ENCODE results near the gene DGKD. TPM values are rescaled to one million over a fixed set of nuclear protein-coding genes. Genes with fewer than 3 reads are reported as not detected.
A peak's percentile ranks its signal among the peaks of the same experiment; 100 is the strongest.

DGKD gene
- total RNA-seq, 6 experiments from 2014 or later = 6.5 to 16.6 (median 14.2) TPM

GRCh38 chr2:233458826-233459225 lies 104.5 kb downstream of the DGKD start:
- H3K27ac ChIP-seq = no peak overlapping the region
- no peaks in the 10 kb centered on the region for H3K9me3 ChIP-seq
- DNase-seq (peak in 1 of 3 donors; percentile 8), ATAC-seq (no peak)
- no peaks in the 10 kb centered on the region for H3K4me1 ChIP-seq
- peaks cover 0 to 32% (median 15%) of the 10 kb centered on the region in 4 donors for H3K36me3 ChIP-seq
- H3K4me3 ChIP-seq = no peak overlapping the region
- 93% methylated on average over 3 of the region's 8 CpGs for WGBS (ENCODE audit: insufficient coverage, low coverage, low lambda C conversion rate, missing lambda C conversion rate)
- TF ChIP-seq POLR2A (IDR thresholded peaks at IDR 0.05) = no peak
- TF ChIP-seq CTCF (IDR thresholded peaks at IDR 0.05) = no peak
- intact Hi-C loops (cut with DNase I) = no loop called here
- no peaks in the 10 kb centered on the region for H3K27me3 ChIP-seq

- ATAC-seq = no peak
- H3K4me1 ChIP-seq = no peaks in the 10 kb centered on the region
- no peak overlapping the region for H3K27ac ChIP-seq
- H3K9me3 ChIP-seq = no peaks in the 10 kb centered on the region
- no CpG with 5 or more reads among the region's 10 CpGs for WGBS (ENCODE audit: insufficient coverage, low coverage, low lambda C conversion rate, missing lambda C conversion rate)
- intact Hi-C loops (cut with DNase I) = no loop called here
- peaks cover 0 to 38% (median 15%) of the 10 kb centered on the region in 4 donors for H3K36me3 ChIP-seq
- TF ChIP-seq CTCF (IDR thresholded peaks at IDR 0.05) (no peak), POLR2A (IDR thresholded peaks at IDR 0.05) (no peak)
- DNase-seq = peak in 1 of 3 donors; percentile 5
- no peak overlapping the region for H3K4me3 ChIP-seq
- H3K27me3 ChIP-seq = no peaks in the 10 kb centered on the region
Measured at GRCh38 chr2:233459426-233459825, 105.1 kb downstream of the DGKD start.

- WGBS (ENCODE audit: insufficient coverage, low coverage, low lambda C conversion rate, missing lambda C conversion rate) = 50% methylated on average over 18 of the region's 32 CpGs
- ATAC-seq (peak in 3 of 4 donors; percentile 24 to 47 (median 40)), DNase-seq (peak in 2 of 3 donors; percentile 15 to 53)
- H3K9me3 ChIP-seq = no peaks in the 10 kb centered on the region
- peaks cover 0 to 41% (median 11%) of the 10 kb centered on the region in 4 donors for H3K36me3 ChIP-seq
- intact Hi-C loops (cut with DNase I) = no loop called here
- no peak overlapping the region for H3K27ac ChIP-seq
- TF ChIP-seq POLR2A (IDR thresholded peaks at IDR 0.05) (no peak), CTCF (IDR thresholded peaks at IDR 0.05) (no peak)
- no peaks in the 10 kb centered on the region for H3K4me1 ChIP-seq
- H3K4me3 ChIP-seq = no peak overlapping the region
- no peaks in the 10 kb centered on the region for H3K27me3 ChIP-seq
Measured at GRCh38 chr2:233460726-233461441, 106.6 kb downstream of the DGKD start.

- H3K4me1 ChIP-seq = no peaks in the 10 kb centered on the region
- no peak for TF ChIP-seq POLR2A (IDR thresholded peaks at IDR 0.05)
- no peak for TF ChIP-seq CTCF (IDR thresholded peaks at IDR 0.05)
- no peak overlapping the region for H3K27ac ChIP-seq
- ATAC-seq (no peak), DNase-seq (peak in 1 of 3 donors; percentile 17)
- peaks cover 0 to 44% (median 11%) of the 10 kb centered on the region in 4 donors for H3K36me3 ChIP-seq
- intact Hi-C loops (cut with DNase I) = no loop called here
- no peaks in the 10 kb centered on the region for H3K27me3 ChIP-seq
- no peak overlapping the region for H3K4me3 ChIP-seq
- H3K9me3 ChIP-seq = no peaks in the 10 kb centered on the region
- WGBS (ENCODE audit: insufficient coverage, low coverage, low lambda C conversion rate, missing lambda C conversion rate) = no CpG with 5 or more reads among the region's 8 CpGs
Measured at GRCh38 chr2:233461481-233461891, 107.2 kb downstream of the DGKD start.
